Stimulated activated CD8-positive, alpha-beta memory T cell treated with anti-CD3 and anti-CD28 coated beads, Interleukin-4, amount 100 ng/mL, for 1 hour (primary cell): ENCODE results near the gene AIRE.

ENCODE experiments used
- DNase-seq, 2 donors: peaks; one replicate each; pipeline ENCODE4 v3.0.0-alpha.2; 2020; ENCODE audit warnings: low read depth in 2 of 2, low spot score in 1 of 2

Gene AIRE

GRCh38 chr21:44322621-44323325 is 37.1 kb downstream of the AIRE start:
- DNase-seq: no peak

GRCh38 chr21:44323591-44323990 is 37.9 kb downstream of the AIRE start:
- DNase-seq: no peak

GRCh38 chr21:44324106-44324853 is 38.6 kb downstream of the AIRE start:
- no peak for DNase-seq

GRCh38 chr21:44324854-44325107 is 39.1 kb downstream of the AIRE start:
- no peak for DNase-seq

- no peak for DNase-seq
Measured at GRCh38 chr21:44325386-44326271, 40.0 kb downstream of the AIRE start.

GRCh38 chr21:44326272-44326647 is 40.6 kb downstream of the AIRE start:
- no peak for DNase-seq

- DNase-seq: no peak
Measured at GRCh38 chr21:44326716-44327602, 41.3 kb downstream of the AIRE start.

- no peak for DNase-seq
Measured at GRCh38 chr21:44327603-44327974, 41.9 kb downstream of the AIRE start.

- DNase-seq: no peak
Measured at GRCh38 chr21:44328242-44328895, 42.7 kb downstream of the AIRE start.

- no peak for DNase-seq
Measured at GRCh38 chr21:44329086-44329889, 43.6 kb downstream of the AIRE start.

GRCh38 chr21:44329971-44330681 is 44.5 kb downstream of the AIRE start:
- DNase-seq: no peak

GRCh38 chr21:44330698-44331097 is 45.0 kb downstream of the AIRE start:
- no peak for DNase-seq

- DNase-seq: no peak
Measured at GRCh38 chr21:44331209-44331608, 45.5 kb downstream of the AIRE start.

GRCh38 chr21:44331650-44332307 is 46.1 kb downstream of the AIRE start:
- DNase-seq: no peak

GRCh38 chr21:44332383-44332782 is 46.7 kb downstream of the AIRE start:
- no peak for DNase-seq

GRCh38 chr21:44332965-44333364 is 47.3 kb downstream of the AIRE start:
- DNase-seq: no peak

- no peak for DNase-seq
Measured at GRCh38 chr21:44333509-44334328, 48.0 kb downstream of the AIRE start.
